Measurements from ENCODE around the gene BLOC1S6. TPM values are rescaled to one million over a fixed set of nuclear protein-coding genes. Genes with fewer than 3 reads are reported as not detected.

The BLOC1S6 gene
- total RNA-seq, 4 donors from 2014 or later, result 26.6 to 41.7 (median 30.0) TPM

GRCh38 chr15:45635191-45635638 lies 48.0 kb downstream of the BLOC1S6 start:
- peak overlapping the region; percentile 68 for H3K4me3 ChIP-seq
- no peaks in the 10 kb centered on the region for H3K9me3 ChIP-seq
- peak overlapping the region; percentile 93 for H3K27ac ChIP-seq
- no peaks in the 10 kb centered on the region for H3K36me3 ChIP-seq
- DNase-seq (ENCODE audit: low spot score in 2 of 2), result peak; percentile 87 to 89
- 0% methylated on average over 24 of the region's 29 CpGs for WGBS
- TF ChIP-seq CTCF (IDR thresholded peaks at IDR 0.05) (peak in 1 of 2 donors; percentile 39), POLR2AphosphoS5 (IDR thresholded peaks at IDR 0.05) (no peak)
- H3K27me3 ChIP-seq, result no peaks in the 10 kb centered on the region
- H3K4me1 ChIP-seq, result peaks cover 56% of the 10 kb centered on the region

GRCh38 chr15:45635763-45636292 lies 48.6 kb downstream of the BLOC1S6 start:
- TF ChIP-seq POLR2A (IDR thresholded peaks at IDR 0.05) (no peak), POLR2AphosphoS5 (IDR thresholded peaks at IDR 0.05) (no peak), CTCF (IDR thresholded peaks at IDR 0.05) (no peak), EP300 (IDR thresholded peaks at IDR 0.05) (no peak)
- Histone ChIP-seq H3K36me3 (no peaks in the 10 kb centered on the region), H3K9me3 (no peaks in the 10 kb centered on the region), H3K27ac (peak overlapping the region; percentile 93), H3K27me3 (no peaks in the 10 kb centered on the region), H3K4me1 (peaks cover 63% of the 10 kb centered on the region), H3K4me3 (peak overlapping the region; percentile 68)
- no peak for DNase-seq (ENCODE audit: low spot score in 2 of 2)
- 43% methylated on average over 17 of the region's 17 CpGs for WGBS

GRCh38 chr15:45637141-45637540 lies 50.0 kb downstream of the BLOC1S6 start:
- WGBS, result 36% methylated on average over 1 of the region's 1 CpG
- Histone ChIP-seq H3K4me1 (peaks cover 64% of the 10 kb centered on the region), H3K4me3 (peak overlapping the region; percentile 15), H3K9me3 (no peaks in the 10 kb centered on the region), H3K27me3 (no peaks in the 10 kb centered on the region), H3K36me3 (no peaks in the 10 kb centered on the region), H3K27ac (peak overlapping the region; percentile 82)
- no peak for DNase-seq (ENCODE audit: low spot score in 2 of 2)
- TF ChIP-seq EP300 (IDR thresholded peaks at IDR 0.05), result no peak
- no peak for TF ChIP-seq POLR2AphosphoS5 (IDR thresholded peaks at IDR 0.05)
- no peak for TF ChIP-seq CTCF (IDR thresholded peaks at IDR 0.05)
- TF ChIP-seq POLR2A (IDR thresholded peaks at IDR 0.05), result no peak

GRCh38 chr15:45637552-45638033 lies 50.4 kb downstream of the BLOC1S6 start:
- DNase-seq (ENCODE audit: low spot score in 2 of 2), result no peak

GRCh38 chr15:45640616-45641015 lies 53.4 kb downstream of the BLOC1S6 start:
- no peak overlapping the region for H3K4me3 ChIP-seq

More at GRCh38 chr15:45637552-45638033, 50.4 kb downstream of the BLOC1S6 start:
- Histone ChIP-seq H3K9me3 (no peaks in the 10 kb centered on the region), H3K27ac (peak overlapping the region; percentile 82), H3K36me3 (no peaks in the 10 kb centered on the region), H3K4me1 (peaks cover 69% of the 10 kb centered on the region), H3K4me3 (peak overlapping the region; percentile 15), H3K27me3 (no peaks in the 10 kb centered on the region)
- WGBS, result under 1% methylated on average over 6 of the region's 6 CpGs
- peak in 2 of 3 donors; percentile 51 to 64 for TF ChIP-seq POLR2AphosphoS5 (IDR thresholded peaks at IDR 0.05)
- no peak for TF ChIP-seq CTCF (IDR thresholded peaks at IDR 0.05)

More at GRCh38 chr15:45640616-45641015, 53.4 kb downstream of the BLOC1S6 start:
- peak overlapping the region; percentile 83 for H3K27ac ChIP-seq
- H3K9me3 ChIP-seq, result no peaks in the 10 kb centered on the region
- H3K4me1 ChIP-seq, result peaks cover 83% of the 10 kb centered on the region
- no peaks in the 10 kb centered on the region for H3K36me3 ChIP-seq
- no peak for TF ChIP-seq POLR2AphosphoS5 (IDR thresholded peaks at IDR 0.05)
- no peaks in the 10 kb centered on the region for H3K27me3 ChIP-seq
- DNase-seq (ENCODE audit: low spot score in 2 of 2), result no peak
- WGBS, result 20% methylated on average over 2 of the region's 2 CpGs

All from suprapubic skin (tissue), 4 donors.